Ishikawa (cell line): ENCODE measurements around the gene GPX4.

Experiments
- CREB1 ChIP-seq: IDR thresholded peaks from 2 replicates; pipeline ENCODE4 v1.6.1; 2012; ENCODE audit warnings: low read depth
- NFIC ChIP-seq: IDR thresholded peaks from 2 replicates; pipeline ENCODE4 v1.6.1; 2012
- TAF1 ChIP-seq: IDR thresholded peaks from 2 replicates; pipeline ENCODE4 v1.6.1; 2012; ENCODE audit warnings: low read depth, mild to moderate bottlenecking
- TF ChIP-seq, protein P1 (sequence below): IDR thresholded peaks from 2 replicates; pipeline ENCODE4 v1.6.1; 2012; ENCODE audit warnings: low read depth, mild to moderate bottlenecking

- TF ChIP-seq NFIC = no peak
- TF ChIP-seq, protein P1, sequence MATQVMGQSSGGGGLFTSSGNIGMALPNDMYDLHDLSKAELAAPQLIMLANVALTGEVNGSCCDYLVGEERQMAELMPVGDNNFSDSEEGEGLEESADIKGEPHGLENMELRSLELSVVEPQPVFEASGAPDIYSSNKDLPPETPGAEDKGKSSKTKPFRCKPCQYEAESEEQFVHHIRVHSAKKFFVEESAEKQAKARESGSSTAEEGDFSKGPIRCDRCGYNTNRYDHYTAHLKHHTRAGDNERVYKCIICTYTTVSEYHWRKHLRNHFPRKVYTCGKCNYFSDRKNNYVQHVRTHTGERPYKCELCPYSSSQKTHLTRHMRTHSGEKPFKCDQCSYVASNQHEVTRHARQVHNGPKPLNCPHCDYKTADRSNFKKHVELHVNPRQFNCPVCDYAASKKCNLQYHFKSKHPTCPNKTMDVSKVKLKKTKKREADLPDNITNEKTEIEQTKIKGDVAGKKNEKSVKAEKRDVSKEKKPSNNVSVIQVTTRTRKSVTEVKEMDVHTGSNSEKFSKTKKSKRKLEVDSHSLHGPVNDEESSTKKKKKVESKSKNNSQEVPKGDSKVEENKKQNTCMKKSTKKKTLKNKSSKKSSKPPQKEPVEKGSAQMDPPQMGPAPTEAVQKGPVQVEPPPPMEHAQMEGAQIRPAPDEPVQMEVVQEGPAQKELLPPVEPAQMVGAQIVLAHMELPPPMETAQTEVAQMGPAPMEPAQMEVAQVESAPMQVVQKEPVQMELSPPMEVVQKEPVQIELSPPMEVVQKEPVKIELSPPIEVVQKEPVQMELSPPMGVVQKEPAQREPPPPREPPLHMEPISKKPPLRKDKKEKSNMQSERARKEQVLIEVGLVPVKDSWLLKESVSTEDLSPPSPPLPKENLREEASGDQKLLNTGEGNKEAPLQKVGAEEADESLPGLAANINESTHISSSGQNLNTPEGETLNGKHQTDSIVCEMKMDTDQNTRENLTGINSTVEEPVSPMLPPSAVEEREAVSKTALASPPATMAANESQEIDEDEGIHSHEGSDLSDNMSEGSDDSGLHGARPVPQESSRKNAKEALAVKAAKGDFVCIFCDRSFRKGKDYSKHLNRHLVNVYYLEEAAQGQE = no peak
- no peak for TF ChIP-seq TAF1
- TF ChIP-seq CREB1 = no peak
These were observed 29.0 kb downstream of the GPX4 start for GRCh38 chr19:1132552-1133383.
